HCT116 (cell line): ENCODE measurements around the gene SDCCAG8. TPM values are rescaled to one million over a fixed set of nuclear protein-coding genes. Genes with fewer than 3 reads are reported as not detected.

Experiments used
- ATAC-seq: fragments of 200-7000 bp; cut with Tn5 transposase; 2 replicates; pipeline ENCODE4 v1.9.1; 2020; ENCODE audit warnings: mild to moderate bottlenecking, moderate library complexity
- BruUV-seq: library from RNA; stranded (reverse); fragments of 400-500 nt; replicated peaks from 2 replicates; lab custom pipeline; 2021; lab: Mats Ljungman, UMichigan
- CTCF ChIA-PET: fragments of 300-600 bp; sonication (Branson Sonifier 250); formaldehyde crosslinking; loops from one replicate; lab custom pipeline; 2021; ENCODE audit warnings: antibody characterized with exemption; lab: Charles Lee
- POLR2A ChIA-PET: fragments of 300-600, 350-600 bp; sonication (Branson Sonifier 250); formaldehyde crosslinking; loops from one replicate; lab custom pipeline; 2021; ENCODE audit warnings: antibody characterized with exemption; lab: Charles Lee
- RAD21 ChIA-PET, 2 experiments: fragments of 300-600 bp; sonication (Branson Sonifier 250); formaldehyde crosslinking; loops; one replicate each; lab custom pipeline; 2023; ENCODE audit warnings: low total read pairs in 2 of 2; ENCODE audit not compliant: uncharacterized antibody in 2 of 2, unreplicated experiment in 2 of 2, low non-redundant PET in 1 of 2; lab: Charles Lee
- DNase-seq: peaks from one replicate; pipeline ENCODE4 v3.0.0-alpha.2; 2010; ENCODE audit warnings: low read depth, low spot score
- H2AFZ ChIP-seq: fragments of 200-600 bp; shearing (Covaris generic), sonication (generic); 2 replicates; pipeline ENCODE4 v1.6.1; 2017; ENCODE audit warnings: low read depth, mixed run types, mixed read lengths, antibody characterized with exemption, low read length; ENCODE audit not compliant: poor library complexity, severe bottlenecking
- H3K27ac ChIP-seq: 2 replicates; pipeline ENCODE4 v1.5.1; 2012; ENCODE audit warnings: low read depth, low read length
- H3K27me3 ChIP-seq: fragments of 200-600 bp; sonication (generic); 2 replicates; pipeline ENCODE4 v1.6.1; 2016; ENCODE audit warnings: mixed run types, low read length, mixed read lengths; ENCODE audit not compliant: insufficient read depth
- H3K36me3 ChIP-seq, 2 experiments: fragments of 200-500 bp in 1 of 2; fragments of 200-600 bp in 1 of 2; sonication (Bioruptor generic) in 1 of 2; sonication (generic) in 1 of 2; 2 replicates each; pipeline versions ENCODE4 v1.5.1 to v1.6.1; 2014 to 2016; ENCODE audit warnings: low read length in 2 of 2, inconsistent platforms in 1 of 2, mixed read lengths in 1 of 2, mixed run types in 1 of 2; ENCODE audit not compliant: insufficient read depth in 2 of 2, control insufficient read depth in 1 of 2
- H3K4me1 ChIP-seq, 2 experiments: fragments of 200-600 bp in 1 of 2; sonication (generic) in 1 of 2; 2 replicates each; pipeline versions ENCODE4 v1.5.1 to v1.6.1; 2012 to 2017; ENCODE audit warnings: low read length in 2 of 2, inconsistent platforms in 1 of 2, mild to moderate bottlenecking in 1 of 2, mixed read lengths in 1 of 2, mixed run types in 1 of 2, moderate library complexity in 1 of 2; ENCODE audit not compliant: insufficient read depth in 2 of 2, control insufficient read depth in 1 of 2
- H3K4me2 ChIP-seq: fragments of 200-600 bp; sonication (generic); 2 replicates; pipeline ENCODE4 v1.6.1; 2017; ENCODE audit warnings: mixed run types, low read length, mixed read lengths
- H3K4me3 ChIP-seq, 2 experiments: fragments of 200-600 bp in 1 of 2; sonication (generic) in 1 of 2; replicated peaks in 1 of 2; 2 replicates each; pipeline ENCODE4 v1.5.1; 2011 to 2016; ENCODE audit warnings: low read length in 2 of 2, control low read depth in 1 of 2, low read depth in 1 of 2, mild to moderate bottlenecking in 1 of 2, mixed read lengths in 1 of 2, mixed run types in 1 of 2
- H3K79me2 ChIP-seq: fragments of 200-600 bp; sonication (generic); 2 replicates; pipeline ENCODE4 v1.6.1; 2017; ENCODE audit warnings: mild to moderate bottlenecking, mixed run types, low read length, moderate library complexity, mixed read lengths; ENCODE audit not compliant: insufficient read depth
- H3K9ac ChIP-seq: fragments of 200-600 bp; sonication (generic); 2 replicates; pipeline ENCODE4 v1.6.1; 2016; ENCODE audit warnings: low read length, mixed read lengths
- H3K9me2 ChIP-seq: fragments of 200-600 bp; sonication (generic), shearing (Covaris generic); 2 replicates; pipeline ENCODE4 v1.6.1; 2017; ENCODE audit warnings: mixed run types, mild to moderate bottlenecking, moderate library complexity; ENCODE audit not compliant: insufficient read depth
- H3K9me3 ChIP-seq, 2 experiments: fragments of 200-500 bp in 1 of 2; fragments of 200-600 bp in 1 of 2; sonication (Bioruptor generic) in 1 of 2; sonication (generic) in 1 of 2; 2 replicates each; pipeline ENCODE4 v1.6.1; 2014 to 2017; ENCODE audit warnings: low read length in 2 of 2, mixed read lengths in 2 of 2, inconsistent platforms in 1 of 2, low read depth in 1 of 2, mild to moderate bottlenecking in 1 of 2, mixed run types in 1 of 2, moderate library complexity in 1 of 2; ENCODE audit not compliant: control insufficient read depth in 1 of 2, insufficient read depth in 1 of 2
- H4K20me1 ChIP-seq: fragments of 200-600 bp; sonication (generic), shearing (Covaris generic); 2 replicates; pipeline ENCODE4 v1.6.1; 2017; ENCODE audit warnings: mixed run types, mild to moderate bottlenecking, moderate library complexity; ENCODE audit not compliant: insufficient read depth
- CTCF ChIP-seq, 3 experiments: fragments of 200-600 bp in 1 of 3; sonication (generic) in 1 of 3; IDR thresholded peaks in 2 of 3; conservative IDR thresholded peaks in 1 of 3; 2 replicates each; pipeline ENCODE4 v1.5.1; 2012 to 2017; ENCODE audit warnings: low read depth in 2 of 3, low read length in 2 of 3, antibody characterized with exemption in 1 of 3, borderline replicate concordance in 1 of 3, control low read depth in 1 of 3, mild to moderate bottlenecking in 1 of 3, mixed read lengths in 1 of 3, mixed run types in 1 of 3, moderate library complexity in 1 of 3; ENCODE audit not compliant: insufficient read depth in 1 of 3
- EGR1 ChIP-seq: IDR thresholded peaks from 2 replicates; pipeline ENCODE4 v1.6.1; 2012; ENCODE audit warnings: low read depth
- ELF1 ChIP-seq: IDR thresholded peaks from 2 replicates; pipeline ENCODE4 v1.6.1; 2012; ENCODE audit warnings: low read depth, borderline replicate concordance
- EZH2phosphoT487 ChIP-seq: fragments of 200-600 bp; IDR thresholded peaks from 2 replicates; pipeline ENCODE4 v1.6.1; 2018; ENCODE audit warnings: antibody characterized with exemption, borderline replicate concordance
- JUND ChIP-seq: IDR thresholded peaks from 2 replicates; pipeline ENCODE4 v1.6.1; 2012
- POLR2AphosphoS5 ChIP-seq: IDR thresholded peaks from 2 replicates; pipeline ENCODE4 v1.6.1; 2011; ENCODE audit warnings: mild to moderate bottlenecking, low read depth, low read length, moderate library complexity
- RAD21 ChIP-seq: IDR thresholded peaks from 2 replicates; pipeline ENCODE4 v1.6.1; 2012; ENCODE audit warnings: low read depth, mild to moderate bottlenecking
- SIN3A ChIP-seq: IDR thresholded peaks from 2 replicates; pipeline ENCODE4 v1.6.1; 2012; ENCODE audit warnings: low read depth
- SP1 ChIP-seq: IDR thresholded peaks from 2 replicates; pipeline ENCODE4 v1.6.1; 2012; ENCODE audit warnings: low read depth
- YY1 ChIP-seq: IDR thresholded peaks from 2 replicates; pipeline ENCODE4 v1.6.1; 2011; ENCODE audit warnings: low read length, low read depth, moderate library complexity, mild to moderate bottlenecking; ENCODE audit not compliant: insufficient replicate concordance; ENCODE audit errors: extremely low read depth
- intact Hi-C: fragments of 100-400 bp; cut with micrococcal nuclease; formaldehyde crosslinking; loops from 2 replicates; pipeline ENCODE4 v1.10.0; 2022
- total RNA-seq: library from RNA; stranded (reverse); gene quantifications from one replicate; pipeline ENCODE4 v1.2.1, GENCODE V29; 2021; ENCODE audit not compliant: unreplicated experiment
- TF ChIP-seq, protein P1 (sequence below): IDR thresholded peaks from 2 replicates; pipeline ENCODE4 v1.6.1; 2012; ENCODE audit warnings: low read depth
- TF ChIP-seq, protein P2 (sequence below): IDR thresholded peaks from 2 replicates; pipeline ENCODE4 v1.6.1; 2012

SDCCAG8 gene
- total RNA-seq, 1 experiment from 2014 or later: 38.2 TPM

DNA sequence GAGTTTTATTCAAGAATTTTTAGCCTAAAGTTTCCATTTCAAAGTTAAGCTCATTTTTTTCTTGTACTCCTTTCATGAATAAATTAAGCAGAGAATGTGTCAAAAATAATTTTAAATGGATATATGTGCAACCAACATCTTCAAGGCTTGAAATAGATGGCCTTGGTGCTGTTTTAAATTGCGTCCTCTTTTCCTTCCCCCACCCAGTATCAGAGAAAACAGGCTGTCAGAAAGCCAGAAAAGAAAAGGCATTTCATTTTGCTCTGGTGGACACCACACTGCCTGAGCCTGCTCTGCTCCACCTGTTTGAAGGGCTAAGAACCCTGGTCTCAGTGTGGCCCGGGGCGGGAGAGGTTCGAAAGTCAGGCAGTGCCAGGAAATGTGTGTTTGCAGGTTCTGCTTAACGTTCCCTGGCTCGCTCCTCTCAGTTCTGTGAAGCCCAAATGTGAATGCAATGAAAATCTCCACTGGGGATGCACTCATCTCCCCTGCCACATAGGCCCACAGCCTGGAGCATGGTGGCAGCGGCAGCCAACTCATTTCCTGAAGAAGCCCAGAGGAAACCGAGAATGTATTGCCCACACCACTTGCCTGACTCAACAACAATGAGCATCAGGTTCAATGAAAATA, 134.4 kb downstream of the SDCCAG8 start (continued):
- TF ChIP-seq, protein P1, sequence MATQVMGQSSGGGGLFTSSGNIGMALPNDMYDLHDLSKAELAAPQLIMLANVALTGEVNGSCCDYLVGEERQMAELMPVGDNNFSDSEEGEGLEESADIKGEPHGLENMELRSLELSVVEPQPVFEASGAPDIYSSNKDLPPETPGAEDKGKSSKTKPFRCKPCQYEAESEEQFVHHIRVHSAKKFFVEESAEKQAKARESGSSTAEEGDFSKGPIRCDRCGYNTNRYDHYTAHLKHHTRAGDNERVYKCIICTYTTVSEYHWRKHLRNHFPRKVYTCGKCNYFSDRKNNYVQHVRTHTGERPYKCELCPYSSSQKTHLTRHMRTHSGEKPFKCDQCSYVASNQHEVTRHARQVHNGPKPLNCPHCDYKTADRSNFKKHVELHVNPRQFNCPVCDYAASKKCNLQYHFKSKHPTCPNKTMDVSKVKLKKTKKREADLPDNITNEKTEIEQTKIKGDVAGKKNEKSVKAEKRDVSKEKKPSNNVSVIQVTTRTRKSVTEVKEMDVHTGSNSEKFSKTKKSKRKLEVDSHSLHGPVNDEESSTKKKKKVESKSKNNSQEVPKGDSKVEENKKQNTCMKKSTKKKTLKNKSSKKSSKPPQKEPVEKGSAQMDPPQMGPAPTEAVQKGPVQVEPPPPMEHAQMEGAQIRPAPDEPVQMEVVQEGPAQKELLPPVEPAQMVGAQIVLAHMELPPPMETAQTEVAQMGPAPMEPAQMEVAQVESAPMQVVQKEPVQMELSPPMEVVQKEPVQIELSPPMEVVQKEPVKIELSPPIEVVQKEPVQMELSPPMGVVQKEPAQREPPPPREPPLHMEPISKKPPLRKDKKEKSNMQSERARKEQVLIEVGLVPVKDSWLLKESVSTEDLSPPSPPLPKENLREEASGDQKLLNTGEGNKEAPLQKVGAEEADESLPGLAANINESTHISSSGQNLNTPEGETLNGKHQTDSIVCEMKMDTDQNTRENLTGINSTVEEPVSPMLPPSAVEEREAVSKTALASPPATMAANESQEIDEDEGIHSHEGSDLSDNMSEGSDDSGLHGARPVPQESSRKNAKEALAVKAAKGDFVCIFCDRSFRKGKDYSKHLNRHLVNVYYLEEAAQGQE: no peak
- no peak for TF ChIP-seq YY1

DNA sequence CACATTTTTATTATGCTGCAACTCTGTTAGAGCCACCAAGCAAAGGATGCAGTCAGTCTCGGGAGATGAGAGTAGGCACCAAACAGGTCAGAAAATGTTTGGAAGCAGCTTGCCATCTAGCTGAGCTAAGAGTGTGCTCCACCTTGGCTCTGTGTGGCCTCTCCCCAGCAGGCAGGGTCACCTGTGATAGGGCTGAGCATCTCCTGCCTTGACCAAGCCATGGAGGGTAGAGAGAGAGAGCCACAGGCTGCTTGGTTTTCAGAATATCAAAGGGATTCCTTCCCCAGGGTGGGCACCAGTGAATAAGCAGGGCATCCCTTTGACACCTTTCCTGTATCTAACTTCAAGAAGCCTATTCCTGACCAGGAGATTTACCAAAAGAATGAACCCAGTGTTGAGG, 135.5 kb downstream of the SDCCAG8 start:
- Histone ChIP-seq H2AFZ (no peak overlapping the region), H3K9ac (no peak overlapping the region), H3K79me2 (no peaks in the 10 kb centered on the region), H3K4me3 (no peak overlapping the region), H3K4me2 (no peak overlapping the region), H3K27ac (no peak overlapping the region), H3K4me1 (no peaks in the 10 kb centered on the region), H3K9me3 (no peaks in the 10 kb centered on the region), H4K20me1 (no peaks in the 10 kb centered on the region), H3K27me3 (no peaks in the 10 kb centered on the region), H3K36me3 (no peaks in the 10 kb centered on the region), H3K9me2 (no peaks in the 10 kb centered on the region)
- ChIA-PET CTCF (no interaction called here), POLR2A (no interaction called here), RAD21 (no interaction called here)
- no TSS peak for BruUV-seq
- ATAC-seq (no peak), DNase-seq (no peak)
- intact Hi-C loops: no loop called here
- TF ChIP-seq, protein P2, sequence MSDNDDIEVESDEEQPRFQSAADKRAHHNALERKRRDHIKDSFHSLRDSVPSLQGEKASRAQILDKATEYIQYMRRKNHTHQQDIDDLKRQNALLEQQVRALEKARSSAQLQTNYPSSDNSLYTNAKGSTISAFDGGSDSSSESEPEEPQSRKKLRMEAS: no peak
- no peak for TF ChIP-seq POLR2AphosphoS5
- TF ChIP-seq ELF1: no peak
- no peak for TF ChIP-seq CTCF (IDR thresholded peaks at IDR 0.05 in 2 of 3, conservative IDR thresholded peaks at IDR 0.05 in 1 of 3; ENCODE audit: borderline replicate concordance in 1 of 3, insufficient read depth in 1 of 3, low read depth in 2 of 3, low read length in 2 of 3)
- no peak for TF ChIP-seq SP1
- no peak for TF ChIP-seq EZH2phosphoT487
- TF ChIP-seq SIN3A: no peak
- no peak for TF ChIP-seq RAD21
- no peak for TF ChIP-seq JUND
- no peak for TF ChIP-seq EGR1
